GM04503 (cell line): ENCODE data around the gene MTAP.

Experiments used
- DNase-seq: peaks from one replicate; pipeline ENCODE4 v3.0.0-alpha.2; 2012; ENCODE audit warnings: low read depth

Gene MTAP

GRCh38 chr9:21802418-21803000 is at the start of gene MTAP:
MTAP (plus strand) TSS chr9:21802636; CDS start chr9:21802749, 113 bp downstream.
- peak; percentile 73 for DNase-seq

GRCh38 chr9:21753523-21753922 is 48.9 kb upstream of the MTAP start:
- DNase-seq, result no peak

- DNase-seq, result no peak
These were observed 47.7 kb upstream of the MTAP start for GRCh38 chr9:21754741-21755140.

- no peak for DNase-seq
These were observed 43.9 kb upstream of the MTAP start for GRCh38 chr9:21758540-21758939.

- no peak for DNase-seq
These were observed 41.0 kb upstream of the MTAP start for GRCh38 chr9:21761309-21761901.

GRCh38 chr9:21762064-21762463 is 40.4 kb upstream of the MTAP start:
- DNase-seq, result no peak

- no peak for DNase-seq
These were observed 37.6 kb upstream of the MTAP start for GRCh38 chr9:21764846-21765245.

GRCh38 chr9:21766096-21766495 is 36.3 kb upstream of the MTAP start:
- no peak for DNase-seq

- DNase-seq, result no peak
These were observed 31.4 kb upstream of the MTAP start for GRCh38 chr9:21770871-21771560.

- peak; percentile 64 for DNase-seq
These were observed 24.7 kb upstream of the MTAP start for GRCh38 chr9:21777701-21778100.

GRCh38 chr9:21778304-21778703 is 24.1 kb upstream of the MTAP start:
- DNase-seq, result peak; percentile 28

GRCh38 chr9:21779397-21779796 is 23.0 kb upstream of the MTAP start:
- no peak for DNase-seq

- DNase-seq, result no peak
These were observed 20.8 kb upstream of the MTAP start for GRCh38 chr9:21781656-21782055.

- no peak for DNase-seq
These were observed 20.2 kb upstream of the MTAP start for GRCh38 chr9:21782205-21782604.

- DNase-seq, result no peak
These were observed 13.7 kb upstream of the MTAP start for GRCh38 chr9:21788752-21789151.

- DNase-seq, result peak; percentile 60
These were observed 12.8 kb upstream of the MTAP start for GRCh38 chr9:21789541-21790037.

- no peak for DNase-seq
These were observed 7.0 kb upstream of the MTAP start for GRCh38 chr9:21795483-21795882.

- DNase-seq, result no peak
These were observed 5.7 kb upstream of the MTAP start for GRCh38 chr9:21796768-21797167.

GRCh38 chr9:21800931-21801682 is 1.3 kb upstream of the MTAP start:
- DNase-seq, result no peak

GRCh38 chr9:21801683-21802417 is 586 bp upstream of the MTAP start:
- peak; percentile 67 for DNase-seq

- no peak for DNase-seq
These were observed 1.2 kb downstream of the MTAP start for GRCh38 chr9:21803649-21804048.

GRCh38 chr9:21804331-21804730 is 1.9 kb downstream of the MTAP start:
- no peak for DNase-seq
